ENCODE measurements around the gene VPS26A. TPM values are rescaled to one million over a fixed set of nuclear protein-coding genes. Genes with fewer than 3 reads are reported as not detected.

The VPS26A gene
- total and polyA plus RNA-seq, 4 donors: 24.9 to 62.5 (median 37.6) TPM

GRCh38 chr10:69208761-69209160 lies 84.8 kb downstream of the VPS26A start:
- H3K27me3 ChIP-seq (ENCODE audit: control insufficient read depth in 3 of 3, insufficient read depth in 3 of 3, low read length in 2 of 3): no peaks in the 10 kb centered on the region
- H3K4me1 ChIP-seq (ENCODE audit: control insufficient read depth in 5 of 5, insufficient read depth in 5 of 5, low read length in 5 of 5): no peaks in the 10 kb centered on the region
- WGBS, 2 donors: 78 to 81% methylated on average over 6 of the region's 6 CpGs
- no peak overlapping the region for H3K9ac ChIP-seq (ENCODE audit: insufficient read depth in 1 of 2, low read length in 2 of 2)
- H3K36me3 ChIP-seq (ENCODE audit: control insufficient read depth in 4 of 4, insufficient read depth in 4 of 4, low read length in 4 of 4): peaks cover 4 to 31% (median 25%) of the 10 kb centered on the region in 4 donors
- H3K9me3 ChIP-seq (ENCODE audit: control insufficient read depth in 4 of 4, insufficient read depth in 3 of 4, low read length in 3 of 4): no peaks in the 10 kb centered on the region
- H3K4me3 ChIP-seq: no peak overlapping the region
- TF ChIP-seq CTCF (IDR thresholded peaks at IDR 0.05; ENCODE audit: control extremely low read depth, extremely low read depth): no peak
- DNase-seq (no peak), ATAC-seq (ENCODE audit: insufficient read depth, low FRiP score) (no peak)
- no peak overlapping the region for H3K27ac ChIP-seq (ENCODE audit: low read depth in 1 of 2, low read length in 1 of 2)

- Histone ChIP-seq H3K4me3 (no peak overlapping the region), H3K27me3 (ENCODE audit: control insufficient read depth in 3 of 3, insufficient read depth in 3 of 3, low read length in 2 of 3) (no peaks in the 10 kb centered on the region), H3K4me1 (ENCODE audit: control insufficient read depth in 5 of 5, insufficient read depth in 5 of 5, low read length in 5 of 5) (no peaks in the 10 kb centered on the region), H3K9me3 (ENCODE audit: control insufficient read depth in 4 of 4, insufficient read depth in 3 of 4, low read length in 3 of 4) (peaks cover 0 to 4% (median 0%) of the 10 kb centered on the region in 4 donors), H3K27ac (ENCODE audit: low read depth in 1 of 2, low read length in 1 of 2) (no peak overlapping the region), H3K36me3 (ENCODE audit: control insufficient read depth in 4 of 4, insufficient read depth in 4 of 4, low read length in 4 of 4) (peaks cover 4 to 23% (median 20%) of the 10 kb centered on the region in 4 donors), H3K9ac (ENCODE audit: insufficient read depth in 1 of 2, low read length in 2 of 2) (no peak overlapping the region)
- DNase-seq (no peak), ATAC-seq (ENCODE audit: insufficient read depth, low FRiP score) (no peak)
- WGBS, 2 donors: 73 to 76% methylated on average over 3 of the region's 3 CpGs
- no peak for TF ChIP-seq CTCF (IDR thresholded peaks at IDR 0.05; ENCODE audit: control extremely low read depth, extremely low read depth)
These were observed 86.0 kb downstream of the VPS26A start for GRCh38 chr10:69209787-69210484.

GRCh38 chr10:69211104-69211503 lies 87.1 kb downstream of the VPS26A start:
- DNase-seq: no peak
- no peak overlapping the region for H3K27ac ChIP-seq (ENCODE audit: low read depth in 1 of 2, low read length in 1 of 2)
- H3K4me3 ChIP-seq: no peak overlapping the region
- WGBS, 2 donors: 43 to 45% methylated on average over 2 of the region's 2 CpGs
- no peak for ATAC-seq (ENCODE audit: insufficient read depth, low FRiP score)
- H3K4me1 ChIP-seq (ENCODE audit: control insufficient read depth in 5 of 5, insufficient read depth in 5 of 5, low read length in 5 of 5): no peaks in the 10 kb centered on the region
- H3K27me3 ChIP-seq (ENCODE audit: control insufficient read depth in 3 of 3, insufficient read depth in 3 of 3, low read length in 2 of 3): no peaks in the 10 kb centered on the region
- TF ChIP-seq CTCF (IDR thresholded peaks at IDR 0.05; ENCODE audit: control extremely low read depth, extremely low read depth): no peak
- peaks cover 0 to 4% (median 0%) of the 10 kb centered on the region in 4 donors for H3K9me3 ChIP-seq (ENCODE audit: control insufficient read depth in 4 of 4, insufficient read depth in 3 of 4, low read length in 3 of 4)
- H3K36me3 ChIP-seq (ENCODE audit: control insufficient read depth in 4 of 4, insufficient read depth in 4 of 4, low read length in 4 of 4): peaks cover 4 to 19% (median 17%) of the 10 kb centered on the region in 4 donors
- H3K9ac ChIP-seq (ENCODE audit: insufficient read depth in 1 of 2, low read length in 2 of 2): no peak overlapping the region
